Activated naive CD8-positive, alpha-beta T cell treated with anti-CD3 and anti-CD28 coated beads, Interleukin-2, amount 10 ng/mL, durations not matched to agents 7 days and 5 days (primary cell): ENCODE measurements around the gene CEP170. TPM values are rescaled to one million over a fixed set of nuclear protein-coding genes. Genes with fewer than 3 reads are reported as not detected.
"Not testable (repeated sequence)": the region's sequence is repeated elsewhere in the genome, so short reads cannot be mapped to it uniquely, and the experiment has no call there.

Source experiments
- ATAC-seq: fragments of 150-1000 bp; cut with Tn5 transposase; one replicate; pipeline ENCODE4 v1.10.0; 2021; ENCODE audit warnings: low read depth, moderate library complexity
- POLR2A ChIA-PET: fragments of 350-600 bp; sonication (Branson Sonifier 250); formaldehyde crosslinking; loops from one replicate; lab custom pipeline; 2021; ENCODE audit warnings: antibody characterized with exemption; lab: Charles Lee
- DNase-seq: peaks from one replicate; pipeline ENCODE4 v3.0.0; 2021
- H3K27ac Mint-ChIP-seq: one replicate; pipeline ENCODE4 v1.8.0; 2022; ENCODE audit warnings: mild to moderate bottlenecking, mixed read lengths
- H3K27me3 Mint-ChIP-seq: one replicate; pipeline ENCODE4 v1.8.0; 2022; ENCODE audit warnings: mild to moderate bottlenecking, moderate library complexity, mixed read lengths
- H3K36me3 Mint-ChIP-seq: one replicate; pipeline ENCODE4 v1.8.0; 2021; ENCODE audit warnings: mild to moderate bottlenecking, mixed read lengths
- H3K4me1 Mint-ChIP-seq: one replicate; pipeline ENCODE4 v1.8.0; 2021; ENCODE audit warnings: mixed read lengths
- H3K4me3 Mint-ChIP-seq: one replicate; pipeline ENCODE4 v1.8.0; 2022; ENCODE audit warnings: mild to moderate bottlenecking, moderate library complexity, mixed read lengths
- H3K9me3 Mint-ChIP-seq: one replicate; pipeline ENCODE4 v1.8.0; 2021; ENCODE audit warnings: mixed read lengths
- total RNA-seq, 2 experiments: library from RNA; stranded (reverse); gene quantifications; one replicate each; pipeline ENCODE4 v1.2.3, GENCODE V29; 2021

Gene CEP170
- total RNA-seq, 2 experiments from 2014 or later, result 36.1 to 37.8 TPM

DNA sequence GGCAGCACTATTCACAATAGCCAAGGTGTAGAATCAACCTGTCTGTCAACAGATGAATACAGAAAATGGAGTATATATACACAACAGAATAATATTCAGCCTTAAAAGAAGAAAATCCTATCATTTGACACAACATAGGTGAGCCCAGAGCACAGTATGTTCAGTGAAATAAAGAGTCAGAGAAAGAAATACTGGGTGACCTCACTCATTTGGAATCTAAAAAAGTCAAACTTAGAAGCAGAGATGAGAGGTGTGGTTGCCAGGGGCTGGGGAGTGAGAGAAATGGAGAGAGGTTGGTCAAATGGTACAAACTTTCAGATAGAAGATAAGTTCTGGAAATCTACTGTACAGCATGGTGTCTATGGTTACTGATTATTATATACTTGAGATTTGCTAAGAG lies 150.0 kb downstream of the CEP170 start:
- POLR2A ChIA-PET, H3K27me3 Mint-ChIP-seq, H3K9me3 Mint-ChIP-seq, H3K27ac Mint-ChIP-seq, DNase-seq, H3K4me1 Mint-ChIP-seq, H3K4me3 Mint-ChIP-seq, H3K36me3 Mint-ChIP-seq, ATAC-seq: not testable (repeated sequence)

GRCh38 chr1:243104452-243104851 lies 150.6 kb downstream of the CEP170 start:
- H3K27ac Mint-ChIP-seq, ATAC-seq, H3K9me3 Mint-ChIP-seq, H3K4me3 Mint-ChIP-seq, H3K4me1 Mint-ChIP-seq, POLR2A ChIA-PET, H3K27me3 Mint-ChIP-seq, DNase-seq, H3K36me3 Mint-ChIP-seq: not testable (repeated sequence)

DNA sequence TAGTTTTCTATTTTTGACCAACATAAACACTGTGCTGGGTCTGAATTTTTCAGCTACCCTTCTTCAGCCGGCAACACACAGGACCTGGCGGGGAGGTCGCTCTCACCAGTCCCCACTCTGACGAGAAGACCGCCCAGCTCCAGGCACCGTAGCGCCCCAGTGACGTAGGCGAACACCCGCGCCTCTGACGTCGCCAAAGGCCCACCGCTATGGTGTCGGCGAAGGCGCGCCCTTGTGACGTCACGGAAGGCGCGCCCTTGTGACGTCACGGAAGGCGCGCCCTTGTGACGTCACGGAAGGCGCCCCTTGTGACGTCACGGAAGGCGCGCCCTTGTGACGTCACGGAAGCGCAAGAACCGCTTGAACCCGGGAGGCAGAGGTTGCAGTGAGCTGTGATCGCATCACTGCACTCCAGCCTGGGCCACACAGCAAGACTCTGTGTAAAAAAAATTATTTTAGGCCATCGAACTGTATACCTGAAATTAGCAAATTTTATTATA lies 153.5 kb downstream of the CEP170 start:
- ATAC-seq, result peak; percentile 99
- not testable (repeated sequence) for H3K27me3 Mint-ChIP-seq, H3K9me3 Mint-ChIP-seq, H3K4me1 Mint-ChIP-seq, H3K36me3 Mint-ChIP-seq
- H3K4me3 Mint-ChIP-seq, result peak overlapping the region; percentile 86
- DNase-seq, result peak; percentile 85
- POLR2A ChIA-PET, result interaction anchor here (1.3 kb wide), 1 partner anchor 153 kb away, joined by 14 read pairs; the partner anchor contains the start of genes CEP170 and SDCCAG8
- H3K27ac Mint-ChIP-seq, result peak overlapping the region; percentile 93

DNA sequence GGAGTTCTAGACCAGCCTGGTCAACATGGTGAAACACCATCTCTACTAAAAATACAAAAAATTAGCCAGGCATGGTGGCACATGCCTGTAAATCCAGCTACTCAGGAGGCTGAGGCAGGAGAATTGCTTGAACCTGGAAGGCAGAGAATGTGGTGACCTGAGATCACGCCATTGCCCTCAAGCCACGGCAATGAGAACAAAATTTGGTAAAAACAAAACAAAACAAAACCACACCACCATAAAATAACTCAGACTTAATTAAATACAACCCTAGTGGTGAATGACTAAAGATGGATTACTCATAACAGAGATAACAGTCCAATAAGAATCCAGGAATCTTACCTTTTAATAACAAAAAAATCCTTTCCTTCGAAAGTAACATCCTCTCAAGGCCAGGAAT lies 167.7 kb downstream of the CEP170 start:
- POLR2A ChIA-PET, H3K4me3 Mint-ChIP-seq, H3K9me3 Mint-ChIP-seq, H3K27ac Mint-ChIP-seq, ATAC-seq, H3K27me3 Mint-ChIP-seq, H3K36me3 Mint-ChIP-seq, DNase-seq, H3K4me1 Mint-ChIP-seq: not testable (repeated sequence)

Other genes with a start within 250 kb of the CEP170 start
- gene SDCCAG8, start 760 bp upstream of the CEP170 start, total RNA-seq, result 10 to 100 TPM; 27.3 to 32.7 TPM